GM19240 (cell line): Measurements from ENCODE around the gene IBA57.

Source experiments
- DNase-seq: peaks from one replicate; pipeline ENCODE4 v3.0.0; 2011; ENCODE audit warnings: low spot score; ENCODE audit not compliant: insufficient read length

IBA57 gene

DNA sequence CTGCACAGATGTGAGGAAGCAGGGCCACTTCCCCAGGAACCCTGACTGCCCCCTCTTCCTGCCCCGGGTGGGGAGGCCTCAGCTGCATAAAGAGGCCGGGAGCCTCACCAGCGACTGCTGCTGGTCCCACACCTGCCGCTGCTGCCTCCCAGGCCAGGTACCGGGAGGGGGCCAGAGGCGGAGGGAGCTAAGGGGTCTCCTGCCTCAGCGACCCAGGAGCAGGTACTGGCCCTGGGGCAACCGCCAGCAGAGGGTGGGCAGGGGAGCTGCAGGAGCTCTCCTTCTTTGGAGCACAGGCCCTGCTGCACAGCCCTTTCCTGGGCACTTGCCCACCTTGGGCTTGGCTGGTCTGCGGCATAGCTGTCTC, 9.1 kb upstream of the IBA57 start:
- no peak for DNase-seq

DNA sequence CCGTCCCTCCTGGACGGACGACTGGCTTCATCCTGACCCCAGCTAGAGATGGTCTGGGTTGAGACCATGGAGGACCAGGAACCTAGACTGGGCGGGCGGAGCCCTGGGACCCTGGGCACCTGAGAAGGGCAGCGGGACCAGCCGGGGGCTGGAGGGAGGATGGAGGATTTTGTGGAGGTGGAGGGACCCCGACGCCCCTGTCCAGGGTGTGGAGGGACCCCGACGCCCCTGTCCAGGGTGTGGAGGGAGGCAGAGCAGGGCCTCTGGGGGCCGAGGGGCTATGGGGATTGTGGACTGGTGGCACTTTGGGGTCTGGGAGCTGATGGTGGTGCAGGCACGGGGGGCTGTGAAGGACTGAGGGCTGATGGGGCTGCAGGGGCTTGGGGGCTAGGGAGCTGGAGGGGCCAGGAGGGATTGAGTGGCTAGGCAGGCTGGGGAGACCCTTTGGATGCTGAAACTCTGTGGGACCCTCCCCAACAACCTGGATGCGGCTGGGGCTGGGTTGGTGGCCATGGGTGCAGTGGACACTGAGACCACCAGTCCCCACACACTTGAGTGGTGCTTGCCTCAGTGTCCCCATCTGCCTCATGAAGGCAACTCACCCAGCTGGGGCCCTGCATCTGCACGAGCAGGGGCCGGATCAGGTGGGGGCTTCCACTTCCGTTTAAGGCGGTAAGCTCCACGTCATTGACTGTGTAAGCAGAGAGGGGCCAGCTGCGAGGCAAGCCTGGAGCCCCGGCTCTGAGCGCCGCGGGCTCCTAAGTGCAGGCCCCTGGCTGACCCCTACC, 8.5 kb upstream of the IBA57 start:
- DNase-seq: no peak

DNA sequence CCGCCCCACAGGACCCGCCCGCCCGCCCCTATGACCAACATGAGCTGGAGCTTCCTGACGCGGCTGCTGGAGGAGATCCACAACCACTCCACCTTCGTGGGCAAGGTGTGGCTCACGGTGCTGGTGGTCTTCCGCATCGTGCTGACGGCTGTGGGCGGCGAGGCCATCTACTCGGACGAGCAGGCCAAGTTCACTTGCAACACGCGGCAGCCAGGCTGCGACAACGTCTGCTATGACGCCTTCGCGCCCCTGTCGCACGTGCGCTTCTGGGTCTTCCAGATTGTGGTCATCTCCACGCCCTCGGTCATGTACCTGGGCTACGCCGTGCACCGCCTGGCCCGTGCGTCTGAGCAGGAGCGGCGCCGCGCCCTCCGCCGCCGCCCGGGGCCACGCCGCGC, 7.9 kb upstream of the IBA57 start:
- DNase-seq: no peak

DNA sequence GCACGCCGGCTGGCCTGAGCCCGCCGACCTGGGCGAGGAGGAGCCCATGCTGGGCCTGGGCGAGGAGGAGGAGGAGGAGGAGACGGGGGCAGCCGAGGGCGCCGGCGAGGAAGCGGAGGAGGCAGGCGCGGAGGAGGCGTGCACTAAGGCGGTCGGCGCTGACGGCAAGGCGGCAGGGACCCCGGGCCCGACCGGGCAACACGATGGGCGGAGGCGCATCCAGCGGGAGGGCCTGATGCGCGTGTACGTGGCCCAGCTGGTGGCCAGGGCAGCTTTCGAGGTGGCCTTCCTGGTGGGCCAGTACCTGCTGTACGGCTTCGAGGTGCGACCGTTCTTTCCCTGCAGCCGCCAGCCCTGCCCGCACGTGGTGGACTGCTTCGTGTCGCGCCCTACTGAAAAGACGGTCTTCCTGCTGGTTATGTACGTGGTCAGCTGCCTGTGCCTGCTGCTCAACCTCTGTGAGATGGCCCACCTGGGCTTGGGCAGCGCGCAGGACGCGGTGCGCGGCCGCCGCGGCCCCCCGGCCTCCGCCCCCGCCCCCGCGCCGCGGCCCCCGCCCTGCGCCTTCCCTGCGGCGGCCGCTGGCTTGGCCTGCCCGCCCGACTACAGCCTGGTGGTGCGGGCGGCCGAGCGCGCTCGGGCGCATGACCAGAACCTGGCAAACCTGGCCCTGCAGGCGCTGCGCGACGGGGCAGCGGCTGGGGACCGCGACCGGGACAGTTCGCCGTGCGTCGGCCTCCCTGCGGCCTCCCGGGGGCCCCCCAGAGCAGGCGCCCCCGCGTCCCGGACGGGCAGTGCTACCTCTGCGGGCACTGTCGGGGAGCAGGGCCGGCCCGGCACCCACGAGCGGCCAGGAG, 7.2 kb upstream of the IBA57 start:
- DNase-seq: no peak

DNA sequence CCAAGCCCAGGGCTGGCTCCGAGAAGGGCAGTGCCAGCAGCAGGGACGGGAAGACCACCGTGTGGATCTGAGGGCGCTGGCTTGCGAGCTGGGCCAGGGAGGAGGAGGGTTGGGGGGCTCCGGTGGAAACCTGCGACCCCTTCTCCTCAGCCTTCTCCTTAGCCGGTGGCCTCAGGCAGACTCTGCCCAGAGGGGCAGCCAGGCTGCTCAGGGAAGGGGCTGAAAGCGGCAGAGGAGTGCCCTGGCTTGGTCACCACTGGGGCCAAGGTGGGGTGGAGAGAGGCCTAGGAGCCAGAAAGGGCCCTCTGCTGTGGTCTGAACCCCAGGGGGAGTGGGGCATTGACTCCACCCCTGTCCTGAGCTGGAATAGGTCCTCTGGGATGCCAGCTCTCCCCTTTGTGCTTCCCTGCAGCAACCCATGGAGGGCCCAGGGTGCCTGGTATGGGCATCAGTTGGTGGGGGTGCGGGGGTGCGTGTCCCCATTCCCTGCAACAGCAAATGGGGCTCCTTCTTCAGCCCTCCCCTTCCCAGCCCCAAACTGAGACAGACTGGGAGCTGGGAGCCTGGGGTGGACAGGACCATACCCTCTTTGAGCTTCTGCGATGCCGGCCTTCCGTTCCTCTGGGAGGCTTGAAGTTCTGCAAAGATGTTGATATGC, 6.5 kb upstream of the IBA57 start:
- no peak for DNase-seq

DNA sequence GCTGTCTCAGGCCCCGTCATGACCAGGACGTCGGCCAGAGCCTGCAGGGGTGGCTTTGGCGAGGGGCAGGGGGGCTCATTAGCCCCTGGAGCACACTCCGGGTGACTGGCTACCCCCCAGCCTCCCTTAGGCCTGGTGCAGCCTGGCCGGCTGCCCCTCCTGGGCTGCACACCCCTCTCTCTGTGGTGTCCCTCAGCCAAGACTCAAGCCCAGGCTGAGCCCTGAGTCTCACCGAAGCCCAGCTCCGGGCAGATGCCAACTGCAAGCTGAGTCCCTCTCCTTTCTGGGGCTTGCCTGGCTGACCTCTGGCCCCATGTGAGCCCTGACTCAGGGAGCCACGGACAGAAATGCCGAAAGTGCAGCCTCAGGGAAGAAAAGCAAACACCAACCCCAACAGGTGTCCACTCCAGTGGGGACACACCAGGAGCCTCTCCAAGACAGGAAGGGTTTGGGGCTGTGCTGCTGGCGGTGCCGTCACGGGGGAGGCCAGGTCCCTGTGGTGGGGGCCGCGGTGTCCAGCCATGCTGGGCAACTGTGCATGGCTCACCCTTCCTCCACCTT, 5.3 kb upstream of the IBA57 start:
- DNase-seq: no peak

DNA sequence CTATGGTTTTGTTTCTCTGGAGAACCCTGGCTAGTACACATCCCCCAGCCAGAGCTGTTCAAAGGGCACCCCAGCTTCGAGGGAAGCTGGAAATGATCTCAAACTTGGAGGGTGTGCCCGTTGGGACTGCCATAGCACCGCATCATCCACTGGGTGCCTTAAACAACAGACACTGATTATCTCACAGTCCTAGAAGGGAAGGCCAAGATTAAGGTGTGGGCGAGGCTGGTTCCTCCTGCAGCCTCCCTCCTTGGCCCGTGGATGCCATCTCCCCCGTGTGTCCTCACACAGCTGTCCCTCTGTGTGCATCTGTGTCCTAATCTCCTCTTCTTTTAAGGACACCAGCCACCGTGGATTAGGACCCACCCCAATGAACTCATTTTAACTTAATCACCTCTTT, 4.2 kb upstream of the IBA57 start:
- no peak for DNase-seq

DNA sequence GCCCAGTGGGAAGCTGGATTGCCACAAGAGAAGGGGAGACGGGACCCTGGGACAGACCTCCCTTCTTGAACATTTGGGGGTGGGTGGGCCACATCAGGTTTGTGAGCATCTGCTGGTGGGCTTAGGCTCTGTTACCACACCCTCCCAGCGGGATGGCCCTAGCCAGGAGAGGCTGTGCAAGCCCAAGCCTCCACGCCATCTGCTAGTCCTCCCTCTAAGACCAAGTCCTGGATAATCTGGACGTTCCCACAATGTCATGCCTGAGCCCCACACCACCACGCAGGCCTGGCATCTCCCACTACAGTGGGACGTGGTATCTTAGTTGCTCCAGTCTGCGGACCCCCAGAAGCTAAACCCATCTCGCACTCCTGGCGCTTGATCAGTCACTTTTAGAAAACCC, 3.7 kb upstream of the IBA57 start:
- no peak for DNase-seq

DNA sequence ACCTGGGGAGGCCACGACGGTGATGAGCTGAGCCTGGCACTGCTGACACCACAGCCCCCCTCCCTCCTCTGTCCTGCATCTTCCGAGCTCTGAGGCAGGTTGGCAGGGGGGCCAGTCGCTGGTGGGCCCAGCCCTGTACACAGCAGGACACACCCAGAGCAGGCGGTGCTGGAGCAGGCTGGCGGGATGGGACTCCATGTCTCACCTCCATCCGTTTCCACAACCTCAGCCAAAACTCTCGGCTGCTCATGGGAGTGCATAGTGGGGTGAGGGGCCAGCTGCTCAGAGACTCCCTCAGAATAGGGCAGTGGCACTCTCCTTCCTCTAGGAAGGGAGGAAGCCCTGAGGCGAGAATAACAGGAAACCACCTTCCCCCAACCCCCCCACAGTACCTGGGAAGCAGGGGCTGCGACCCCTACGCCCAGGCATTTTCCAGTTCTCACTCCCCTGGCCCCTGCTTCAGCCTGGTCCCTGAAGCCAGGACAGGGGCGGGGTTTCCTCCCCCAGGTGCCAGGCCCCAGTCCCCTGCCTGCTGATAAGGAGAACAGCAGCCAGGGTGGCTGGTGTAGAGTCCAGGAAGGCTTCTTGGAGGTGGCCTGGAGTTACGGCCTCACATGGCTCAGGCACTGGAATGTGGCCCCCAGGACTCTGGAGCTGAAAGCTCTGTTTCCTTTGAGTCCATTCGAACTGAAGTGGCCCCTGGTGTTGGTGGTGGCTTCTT, 3.2 kb upstream of the IBA57 start:
- no peak for DNase-seq

DNA sequence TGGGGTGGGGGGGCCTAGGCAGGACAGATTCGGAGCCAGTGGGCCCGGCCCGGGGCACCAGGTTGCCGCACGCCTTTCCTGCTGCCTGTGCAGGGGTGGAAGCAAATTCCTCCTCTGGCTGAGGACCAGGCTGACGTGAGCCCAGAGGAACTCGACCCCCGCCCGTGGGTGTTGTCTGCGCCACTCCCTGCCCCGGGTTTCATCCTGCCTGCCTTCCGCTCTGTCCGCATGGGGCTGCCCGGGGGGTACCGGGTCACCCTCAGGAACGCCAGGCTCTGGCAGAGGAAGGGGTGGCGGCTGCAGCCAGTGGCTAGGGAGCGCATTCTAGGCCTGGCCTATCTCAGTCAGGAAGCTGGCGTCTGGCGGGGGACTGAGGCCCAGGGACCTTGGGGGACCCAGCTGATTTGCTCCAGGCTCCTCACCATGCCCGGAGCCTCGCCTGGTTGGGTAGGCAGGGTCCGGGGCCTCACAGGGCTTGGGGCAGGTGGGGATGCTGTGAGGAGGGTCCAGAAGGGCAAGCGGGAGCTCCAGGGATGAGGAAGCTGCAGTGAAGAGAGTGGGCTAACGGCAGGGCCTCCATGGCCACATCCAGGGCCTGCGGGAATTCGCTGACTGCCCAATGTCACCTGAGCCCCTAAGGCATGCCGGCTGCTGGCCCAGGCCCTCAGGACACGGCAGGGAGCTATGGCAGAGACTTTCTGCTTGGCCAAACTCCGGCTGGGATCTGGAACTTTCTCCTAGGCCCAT, 2.4 kb upstream of the IBA57 start:
- DNase-seq: no peak

DNA sequence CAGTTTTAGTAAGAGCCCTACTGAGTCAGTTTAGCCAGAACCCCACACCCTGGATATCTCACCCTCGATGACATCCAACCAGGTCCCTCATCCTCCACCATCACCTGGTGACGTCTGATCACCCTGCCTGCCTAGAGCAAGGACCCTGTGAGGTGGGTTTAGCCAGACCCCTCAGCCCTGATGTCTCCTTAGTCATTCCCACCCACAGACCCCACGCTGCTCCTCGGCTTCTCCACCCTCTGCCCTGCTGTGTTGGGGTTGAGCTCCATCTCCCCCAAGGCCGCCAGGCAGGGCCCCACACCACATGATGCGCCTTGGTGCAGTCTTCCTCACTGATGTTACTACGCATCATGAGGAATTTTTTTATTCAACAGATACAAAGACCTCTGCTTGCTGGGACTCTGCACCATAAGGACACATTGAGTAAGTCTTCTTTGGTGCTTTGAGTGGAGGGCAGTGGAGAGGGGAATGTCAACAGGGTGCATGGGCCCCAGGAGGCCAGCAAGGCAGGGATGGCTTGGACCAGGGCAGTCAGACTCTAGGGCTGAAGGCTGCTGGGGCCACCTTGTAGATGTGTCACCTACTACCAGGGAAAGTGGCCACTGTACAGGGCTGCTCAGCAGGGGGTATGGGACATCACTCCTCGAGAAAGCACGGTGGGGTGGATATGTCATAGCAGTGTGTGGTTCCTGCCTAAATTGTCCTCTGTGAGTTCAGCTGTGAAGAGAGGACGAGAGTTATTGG, 1.7 kb upstream of the IBA57 start:
- no peak for DNase-seq

DNA sequence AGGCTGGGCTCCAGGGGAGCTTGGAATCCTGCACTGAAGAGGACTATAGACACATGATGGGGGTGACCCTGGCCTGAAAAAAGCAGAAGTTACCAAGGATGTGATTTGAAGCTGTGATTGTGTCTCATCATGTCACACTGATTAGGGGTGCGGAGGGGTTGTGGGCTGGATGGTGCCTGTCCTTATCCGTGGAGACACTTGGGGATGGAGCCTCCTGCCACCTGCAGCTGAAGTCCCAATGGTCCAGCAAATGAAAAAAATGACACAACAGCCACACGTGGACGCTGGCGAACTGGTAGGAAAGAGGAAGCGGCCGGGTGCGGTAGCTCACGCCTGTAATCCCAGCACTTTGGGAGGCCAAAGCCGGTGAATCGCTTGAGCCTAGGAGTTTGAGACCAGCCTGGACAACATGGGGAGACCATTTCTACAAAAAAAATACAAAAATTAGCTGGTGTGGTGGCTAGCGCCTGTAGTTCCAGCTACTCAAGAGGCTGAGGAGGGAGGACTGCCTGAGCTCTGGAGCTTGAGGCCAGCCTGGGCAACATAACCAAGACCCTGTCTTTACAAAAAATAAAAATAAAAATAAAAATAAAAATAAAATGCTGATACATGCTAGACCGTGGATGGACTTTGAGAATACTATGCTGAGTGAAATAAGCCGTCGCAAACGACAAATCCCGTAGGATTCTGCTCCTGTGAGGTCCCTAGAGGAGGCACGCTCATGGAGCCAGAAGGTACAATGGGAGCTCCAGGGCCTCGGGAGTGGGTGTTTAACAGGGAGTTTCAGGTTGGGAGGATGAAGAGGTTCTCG, 838 bp upstream of the IBA57 start:
- no peak for DNase-seq

DNA sequence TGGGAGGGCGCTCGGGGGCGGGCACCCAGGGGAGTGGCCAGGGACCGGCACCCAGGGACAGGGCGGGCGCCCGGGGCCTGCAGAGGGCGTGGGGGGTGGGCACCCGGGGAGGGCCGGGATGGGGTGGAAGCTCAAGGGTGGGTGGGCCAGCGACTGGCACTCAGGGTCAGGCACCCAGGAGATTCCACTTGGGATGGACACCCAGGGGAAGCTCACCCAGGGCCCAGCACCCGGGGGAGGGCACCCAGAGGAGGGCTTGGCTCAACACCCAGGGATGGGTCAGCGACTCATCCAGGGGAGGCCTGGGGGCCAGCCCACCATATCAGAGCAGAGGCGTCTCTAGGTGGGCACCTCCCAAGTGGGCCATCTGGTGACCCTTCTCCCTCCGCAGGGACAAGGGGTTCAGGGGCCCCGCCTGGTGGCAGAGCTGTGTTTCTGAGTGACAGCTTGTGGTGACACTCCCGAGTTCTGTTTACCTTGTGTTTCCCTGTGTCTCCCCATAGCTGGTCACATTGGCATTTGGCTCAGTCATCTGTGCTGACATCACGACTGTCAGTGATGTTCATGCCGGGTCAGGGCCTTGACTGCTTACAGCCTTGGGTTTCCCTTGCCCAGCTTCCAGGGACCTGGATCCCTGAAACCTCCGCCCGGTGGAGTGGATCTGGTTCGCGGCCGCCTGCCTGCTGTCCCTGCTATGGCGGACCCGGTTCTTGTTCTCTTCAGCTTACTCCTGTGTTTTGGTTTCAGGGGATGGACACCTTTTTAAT, 749 bp downstream of the IBA57 start:
- DNase-seq: peak; percentile 45

DNA sequence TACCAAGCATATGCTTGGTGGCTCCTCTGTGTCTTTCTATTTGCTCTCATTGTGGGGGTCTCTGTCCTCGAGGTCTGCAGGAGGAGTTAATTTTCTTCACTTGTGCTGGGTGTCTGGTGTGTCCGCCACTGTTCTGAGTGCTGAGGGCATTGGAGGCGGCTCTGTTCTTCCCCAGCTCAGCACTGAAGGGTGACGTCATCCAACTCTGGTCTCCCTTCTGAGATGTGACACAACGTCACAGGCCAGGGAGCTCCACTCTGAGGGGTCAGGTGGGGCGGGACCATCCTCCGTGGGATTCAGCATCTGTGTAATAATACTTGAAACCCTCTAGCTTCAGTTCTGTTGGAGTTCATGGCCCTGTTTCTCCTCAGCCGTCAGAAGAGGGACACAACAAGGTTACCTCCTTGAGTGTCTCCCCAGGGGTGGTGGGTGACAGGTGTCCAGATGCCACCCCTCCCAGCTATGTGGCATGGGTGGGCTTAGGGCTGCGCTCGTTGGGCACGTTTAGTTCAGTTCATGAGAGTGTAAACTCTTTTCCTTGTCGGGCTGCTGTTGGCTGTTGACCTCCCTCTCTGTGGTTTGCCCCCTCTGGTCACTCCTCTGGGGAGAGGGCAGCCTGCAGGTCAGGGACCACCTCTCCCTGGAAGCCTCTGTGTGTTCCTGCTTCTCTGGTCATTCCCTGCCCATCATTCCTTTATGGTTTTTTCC, 3.1 kb downstream of the IBA57 start:
- no peak for DNase-seq

DNA sequence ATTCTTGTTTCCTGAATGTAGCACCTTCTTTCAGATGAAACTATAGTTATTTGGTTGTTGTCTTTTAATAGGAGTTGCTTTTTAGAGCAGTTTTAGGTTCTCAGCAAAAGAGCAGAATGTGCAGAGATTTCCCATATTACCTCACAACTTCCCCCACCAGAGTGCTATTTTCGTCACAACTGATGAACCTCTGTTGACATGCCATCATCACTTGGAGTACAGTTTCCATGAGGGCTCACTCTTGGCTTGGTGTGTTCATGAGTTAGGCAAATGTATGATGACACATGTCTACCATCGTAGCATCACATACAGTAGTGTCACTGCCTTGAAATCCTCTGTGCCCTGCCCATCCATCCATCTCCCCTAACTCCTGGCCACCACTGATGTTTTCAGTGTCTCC, 3.7 kb downstream of the IBA57 start:
- no peak for DNase-seq

DNA sequence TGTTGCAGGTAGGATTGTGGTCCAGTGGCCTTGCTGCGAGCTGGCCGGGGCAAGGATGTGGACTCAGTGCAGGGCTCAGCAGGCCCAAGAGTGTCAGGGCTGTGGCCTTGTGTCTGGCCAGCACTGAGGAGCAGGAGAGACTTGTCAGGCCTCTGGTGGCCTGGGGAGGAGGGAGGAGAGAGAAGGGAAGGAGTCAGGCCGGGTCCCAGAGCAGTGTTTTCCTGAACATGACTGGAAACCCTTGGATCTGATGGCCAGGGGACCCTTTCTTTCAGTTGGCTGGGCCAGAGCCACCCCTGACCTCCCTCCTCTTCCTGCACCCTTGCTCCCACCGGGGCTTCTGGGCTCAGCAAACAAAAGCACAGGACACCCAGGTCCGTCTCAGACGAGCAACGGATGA, 5.1 kb downstream of the IBA57 start:
- no peak for DNase-seq

DNA sequence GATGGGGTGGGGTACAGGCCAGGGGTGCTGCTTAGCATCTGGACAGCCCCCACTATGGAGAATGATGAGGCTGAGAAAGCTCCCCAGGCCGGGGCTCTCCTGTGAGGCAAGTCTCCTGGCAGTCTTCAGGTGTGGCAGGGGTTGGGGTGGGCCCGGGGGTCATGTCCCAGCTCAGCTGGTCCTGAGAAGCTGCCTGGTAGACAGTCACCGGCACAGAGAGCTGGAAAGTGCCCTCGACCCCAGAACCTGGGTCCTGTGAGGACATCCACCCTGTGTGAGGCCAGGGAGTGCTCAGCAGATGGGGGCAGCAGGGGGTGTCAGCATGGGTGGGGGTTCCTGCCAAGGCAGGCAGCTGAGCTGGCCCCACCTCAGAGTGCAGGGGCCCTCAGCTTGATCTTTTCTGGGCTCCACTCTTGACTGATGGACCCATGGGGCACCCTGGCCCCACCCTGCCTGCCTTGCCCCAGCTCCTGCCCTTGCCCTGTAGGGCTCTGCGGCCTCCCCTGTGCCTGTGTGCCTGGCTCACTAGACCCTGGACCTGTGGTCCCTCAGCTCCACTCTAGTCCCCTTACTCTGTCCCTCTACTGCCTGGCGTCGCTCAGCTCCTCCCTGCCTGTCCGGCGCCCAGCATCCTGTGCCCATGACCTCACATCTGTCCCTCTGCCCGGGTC, 5.8 kb downstream of the IBA57 start:
- DNase-seq: no peak
